Ishikawa (cell line): ENCODE results near the gene CYBA.

Source experiments
- CEBPB ChIP-seq: IDR thresholded peaks from 2 replicates; pipeline ENCODE4 v1.6.1; 2012
- CREB1 ChIP-seq: IDR thresholded peaks from 2 replicates; pipeline ENCODE4 v1.6.1; 2012; ENCODE audit warnings: low read depth
- EGR1 ChIP-seq: IDR thresholded peaks from 2 replicates; pipeline ENCODE4 v1.6.1; 2012
- EP300 ChIP-seq: IDR thresholded peaks from 2 replicates; pipeline ENCODE4 v1.6.1; 2012; ENCODE audit warnings: borderline replicate concordance
- FOXM1 ChIP-seq: IDR thresholded peaks from 2 replicates; pipeline ENCODE4 v1.6.1; 2012; ENCODE audit warnings: low read depth, borderline replicate concordance
- MAX ChIP-seq: IDR thresholded peaks from 2 replicates; pipeline ENCODE4 v1.6.1; 2012
- NFIC ChIP-seq: IDR thresholded peaks from 2 replicates; pipeline ENCODE4 v1.6.1; 2012
- RAD21 ChIP-seq: IDR thresholded peaks from 2 replicates; pipeline ENCODE4 v1.6.1; 2012; ENCODE audit warnings: low read depth
- REST ChIP-seq: IDR thresholded peaks from 2 replicates; pipeline ENCODE4 v1.6.1; 2012; ENCODE audit warnings: low read depth, mild to moderate bottlenecking
- TAF1 ChIP-seq: IDR thresholded peaks from 2 replicates; pipeline ENCODE4 v1.6.1; 2012; ENCODE audit warnings: low read depth, mild to moderate bottlenecking
- TCF12 ChIP-seq: IDR thresholded peaks from 2 replicates; pipeline ENCODE4 v1.6.1; 2012; ENCODE audit warnings: low read depth
- TEAD4 ChIP-seq: IDR thresholded peaks from 2 replicates; pipeline ENCODE4 v1.6.1; 2012
- USF1 ChIP-seq: IDR thresholded peaks from 2 replicates; pipeline ENCODE4 v1.6.1; 2012
- YY1 ChIP-seq: IDR thresholded peaks from 2 replicates; pipeline ENCODE4 v1.6.1; 2012; ENCODE audit warnings: low read depth
- ZBTB7A ChIP-seq: IDR thresholded peaks from 2 replicates; pipeline ENCODE4 v1.6.1; 2012; ENCODE audit warnings: low read depth

Gene CYBA

GRCh38 chr16:88613911-88614817 lies 36.7 kb downstream of the CYBA start:
- TF ChIP-seq YY1 (no peak), MAX (no peak), TCF12 (no peak), CEBPB (no peak), EGR1 (no peak), USF1 (no peak), TAF1 (no peak), TEAD4 (no peak), ZBTB7A (no peak), NFIC (no peak), FOXM1 (no peak), RAD21 (no peak), REST (no peak), EP300 (no peak), CREB1 (no peak)

- TF ChIP-seq NFIC (no peak), TAF1 (no peak), EGR1 (no peak), USF1 (no peak), RAD21 (no peak), CREB1 (no peak), YY1 (no peak), REST (no peak), FOXM1 (no peak), ZBTB7A (no peak), MAX (no peak), CEBPB (no peak), EP300 (no peak), TEAD4 (no peak), TCF12 (no peak)
Observed at GRCh38 chr16:88613293-88613692, 37.6 kb downstream of the CYBA start.

GRCh38 chr16:88610909-88611812 lies 39.7 kb downstream of the CYBA start:
- TF ChIP-seq TEAD4 (no peak), EP300 (no peak), CREB1 (no peak), RAD21 (no peak), ZBTB7A (no peak), EGR1 (no peak), USF1 (no peak)

GRCh38 chr16:88610080-88610479 lies 40.8 kb downstream of the CYBA start:
- TF ChIP-seq YY1 (no peak), TCF12 (no peak), CREB1 (no peak), USF1 (no peak), CEBPB (no peak), ZBTB7A (no peak), MAX (no peak), EP300 (no peak), FOXM1 (no peak), TAF1 (no peak), EGR1 (no peak), RAD21 (no peak), REST (no peak), NFIC (no peak), TEAD4 (no peak)
